A549 (cell line): ENCODE results near the gene PHACTR2.

Experiments
- CEBPB ChIP-seq, 2 experiments: fragments of >200 bp in 1 of 2; sonication (Bioruptor Twin) in 1 of 2; formaldehyde crosslinking in 1 of 2; IDR thresholded peaks; 2 replicates each; pipeline ENCODE4 v1.6.1; 2012 to 2016
- CTCF ChIP-seq: fragments of >200 bp; sonication (Bioruptor Twin); formaldehyde crosslinking; IDR thresholded peaks from 3 replicates; pipeline ENCODE4 v1.5.1; 2016
- EP300 ChIP-seq, 2 experiments: fragments of >200 bp; sonication (Bioruptor Twin); formaldehyde crosslinking; IDR thresholded peaks; 2 replicates in 1 of 2; 3 replicates in 1 of 2; pipeline ENCODE4 v1.6.1; 2016 to 2017
- HMGXB4 ChIP-seq: fragments of 250-450 bp; sonication (Bioruptor Pico); IDR thresholded peaks from 2 replicates; pipeline ENCODE4 v1.5.0; 2021; ENCODE audit warnings: mild to moderate bottlenecking, moderate library complexity, borderline replicate concordance
- RAD21 ChIP-seq, 2 experiments: fragments of >200 bp in 1 of 2; sonication (Bioruptor Twin) in 1 of 2; formaldehyde crosslinking in 1 of 2; IDR thresholded peaks in 1 of 2; conservative IDR thresholded peaks in 1 of 2; 2 replicates in 1 of 2; 3 replicates in 1 of 2; pipeline ENCODE4 v1.6.1; 2012 to 2018; ENCODE audit warnings: inconsistent platforms in 1 of 2

GRCh38 chr6:143733510-143733909, 55.7 kb downstream of the PHACTR2 start:
- TF ChIP-seq CEBPB (IDR thresholded peaks at IDR 0.05): no peak
- TF ChIP-seq HMGXB4 (CRISPR knock-in tag): no peak
- TF ChIP-seq CTCF: no peak
- TF ChIP-seq RAD21 (conservative IDR thresholded peaks at IDR 0.05 in 1 of 2, IDR thresholded peaks at IDR 0.05 in 1 of 2): no peak
- TF ChIP-seq EP300 (IDR thresholded peaks at IDR 0.05): no peak
